ENCODE measurements around the gene DNHD1. TPM values are rescaled to one million over a fixed set of nuclear protein-coding genes. Genes with fewer than 3 reads are reported as not detected.

DNHD1 gene
- total RNA-seq, 1 experiment from 2014 or later, result 11.5 TPM

DNA sequence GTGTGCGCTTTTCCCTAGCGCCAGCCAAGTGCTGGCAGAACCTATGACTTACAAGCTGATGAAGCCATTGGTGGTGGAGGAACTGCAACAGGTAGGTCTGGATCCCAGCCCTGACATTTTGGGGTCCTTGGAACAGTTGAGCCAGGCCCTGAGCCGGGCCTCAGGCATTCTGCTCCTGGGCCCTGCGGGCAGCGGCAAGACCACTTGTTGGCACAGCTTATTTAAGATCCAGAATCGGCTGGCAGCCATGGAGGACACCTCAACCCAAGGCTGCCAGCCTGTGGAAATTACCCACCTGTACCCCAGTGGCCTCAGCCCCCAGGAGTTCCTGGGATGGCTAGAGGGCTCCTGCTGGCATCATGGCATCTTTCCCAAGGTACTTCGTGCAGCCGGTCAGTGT, 49.7 kb downstream of the DNHD1 start:
- Mint-ChIP-seq H3K4me3 (no peak overlapping the region), H3K27me3 (ENCODE audit: low read depth) (no peaks in the 10 kb centered on the region), H3K4me1 (no peaks in the 10 kb centered on the region), H3K27ac (no peak overlapping the region), H3K36me3 (no peaks in the 10 kb centered on the region), H3K9me3 (no peaks in the 10 kb centered on the region)
- TF ChIP-seq E2F5 (CRISPR knock-in tag; IDR thresholded peaks at IDR 0.05), result no peak
- TF ChIP-seq NR1H2 (CRISPR knock-in tag; IDR thresholded peaks at IDR 0.05), result no peak
- TF ChIP-seq EMX1 (CRISPR knock-in tag; IDR thresholded peaks at IDR 0.05), result no peak
- ATAC-seq, result no peak
- ChIA-PET POLR2A (no interaction called here), CTCF (interaction anchor here (3.2 kb wide), 1 partner anchor 15 kb away, joined by 13 read pairs; no protein-coding TSS in a partner anchor)
- DNase-seq (ENCODE audit: low spot score), result no peak

DNA sequence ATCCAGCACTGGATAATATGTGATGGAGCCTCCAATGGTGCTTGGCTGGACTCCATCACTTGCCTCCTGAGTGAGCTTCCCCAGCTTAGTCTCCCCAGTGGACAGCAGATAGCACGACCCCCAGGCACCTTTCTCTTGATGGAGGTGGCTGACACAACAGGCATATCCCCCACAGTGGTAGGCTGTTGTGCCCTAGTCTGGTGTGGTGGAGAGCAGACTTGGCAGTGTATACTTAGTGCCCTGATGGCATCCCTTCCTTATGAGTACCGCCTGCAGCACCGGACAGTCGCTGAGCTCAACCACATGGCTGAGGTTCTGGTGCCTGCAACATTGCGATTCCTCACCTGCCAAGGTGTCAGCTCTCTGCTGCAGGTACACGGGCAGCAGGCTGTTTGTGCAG, 50.1 kb downstream of the DNHD1 start:
- Mint-ChIP-seq H3K4me1 (no peaks in the 10 kb centered on the region), H3K9me3 (no peaks in the 10 kb centered on the region), H3K27ac (no peak overlapping the region), H3K36me3 (no peaks in the 10 kb centered on the region), H3K4me3 (no peak overlapping the region), H3K27me3 (ENCODE audit: low read depth) (no peaks in the 10 kb centered on the region)
- ATAC-seq (no peak), DNase-seq (ENCODE audit: low spot score) (no peak)
- no peak for TF ChIP-seq JAZF1 (CRISPR knock-in tag; IDR thresholded peaks at IDR 0.05)
- no peak for TF ChIP-seq SP1 (CRISPR knock-in tag; conservative IDR thresholded peaks at IDR 0.05)
- TF ChIP-seq ELF4 (CRISPR knock-in tag; IDR thresholded peaks at IDR 0.05; ENCODE audit: low read depth), result no peak
- TF ChIP-seq RORB (CRISPR knock-in tag; IDR thresholded peaks at IDR 0.05), result no peak
- TF ChIP-seq, protein P1, sequence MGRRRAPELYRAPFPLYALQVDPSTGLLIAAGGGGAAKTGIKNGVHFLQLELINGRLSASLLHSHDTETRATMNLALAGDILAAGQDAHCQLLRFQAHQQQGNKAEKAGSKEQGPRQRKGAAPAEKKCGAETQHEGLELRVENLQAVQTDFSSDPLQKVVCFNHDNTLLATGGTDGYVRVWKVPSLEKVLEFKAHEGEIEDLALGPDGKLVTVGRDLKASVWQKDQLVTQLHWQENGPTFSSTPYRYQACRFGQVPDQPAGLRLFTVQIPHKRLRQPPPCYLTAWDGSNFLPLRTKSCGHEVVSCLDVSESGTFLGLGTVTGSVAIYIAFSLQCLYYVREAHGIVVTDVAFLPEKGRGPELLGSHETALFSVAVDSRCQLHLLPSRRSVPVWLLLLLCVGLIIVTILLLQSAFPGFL (CRISPR knock-in tag; IDR thresholded peaks at IDR 0.05; ENCODE audit: borderline replicate concordance), result no peak
- TF ChIP-seq IRF1 (CRISPR knock-in tag; IDR thresholded peaks at IDR 0.05), result no peak
- TF ChIP-seq GTF2I (CRISPR knock-in tag; conservative IDR thresholded peaks at IDR 0.05), result no peak
- no peak for TF ChIP-seq SOX15 (CRISPR knock-in tag; IDR thresholded peaks at IDR 0.05)
- no peak for TF ChIP-seq TCF7 (CRISPR knock-in tag; IDR thresholded peaks at IDR 0.05; ENCODE audit: low read depth)
- no peak for TF ChIP-seq GRHL2 (CRISPR knock-in tag; IDR thresholded peaks at IDR 0.05; ENCODE audit: insufficient replicate concordance, severe bottlenecking)
- CTCF ChIA-PET, result interaction anchor here (1.0 to 3.2 kb wide), 2 partner anchors 16 kb away, joined by 3 to 13 read pairs; no protein-coding TSS in a partner anchor
- POLR2A ChIA-PET, result no interaction called here

DNA sequence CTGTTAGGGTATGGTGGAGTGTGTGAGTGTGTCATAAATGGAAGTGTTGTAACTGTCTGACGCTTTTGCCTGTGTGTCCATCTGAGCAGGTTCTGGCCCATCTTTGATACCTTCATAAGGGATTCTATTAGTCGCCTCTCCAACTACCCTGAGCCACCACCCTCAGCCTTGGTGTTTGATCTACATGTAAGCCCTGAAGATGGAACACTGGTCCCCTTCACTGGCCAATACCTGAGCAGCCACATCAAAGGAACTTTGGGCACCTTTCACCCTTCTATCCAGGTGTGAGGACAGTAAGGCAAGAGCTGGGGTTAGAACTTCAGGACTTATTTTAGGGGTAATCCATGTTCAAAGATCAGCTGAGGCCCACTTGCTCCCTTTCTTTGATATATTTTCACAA, 51.0 kb downstream of the DNHD1 start:
- Mint-ChIP-seq H3K4me3 (no peak overlapping the region), H3K4me1 (no peaks in the 10 kb centered on the region), H3K36me3 (no peaks in the 10 kb centered on the region), H3K27ac (no peak overlapping the region), H3K27me3 (ENCODE audit: low read depth) (no peaks in the 10 kb centered on the region), H3K9me3 (no peaks in the 10 kb centered on the region)
- ChIA-PET POLR2A (interaction anchor here (1.3 kb wide), 1 partner anchor 228 kb away, joined by 3 read pairs; the partner anchor contains the start of gene CAVIN3), CTCF (interaction anchor here (1.0 kb wide), 1 partner anchor 17 kb away, joined by 3 read pairs; no protein-coding TSS in a partner anchor)
- TF ChIP-seq MLX (CRISPR knock-in tag; IDR thresholded peaks at IDR 0.05), result no peak
- no peak for TF ChIP-seq PRRX2 (CRISPR knock-in tag; IDR thresholded peaks at IDR 0.05)
- TF ChIP-seq MAX (CRISPR knock-in tag; IDR thresholded peaks at IDR 0.05), result no peak
- ATAC-seq (no peak), DNase-seq (ENCODE audit: low spot score) (no peak)

GRCh38 chr11:6548641-6549040, 51.6 kb downstream of the DNHD1 start:
- CTCF ChIA-PET, result no interaction called here
- H3K4me3 Mint-ChIP-seq, result no peak overlapping the region
- H3K9me3 Mint-ChIP-seq, result no peaks in the 10 kb centered on the region
- H3K36me3 Mint-ChIP-seq, result no peaks in the 10 kb centered on the region
- no peaks in the 10 kb centered on the region for H3K4me1 Mint-ChIP-seq
- H3K27me3 Mint-ChIP-seq (ENCODE audit: low read depth), result no peaks in the 10 kb centered on the region
- DNase-seq (ENCODE audit: low spot score) (no peak), ATAC-seq (peak; percentile 55)
- TF ChIP-seq CTCF (IDR thresholded peaks at IDR 0.05) (no peak), MXD4 (CRISPR knock-in tag; IDR thresholded peaks at IDR 0.05; ENCODE audit: borderline replicate concordance) (no peak), ZNF416 (CRISPR knock-in tag; IDR thresholded peaks at IDR 0.05) (no peak), ZNF138 (CRISPR knock-in tag; conservative IDR thresholded peaks at IDR 0.05) (no peak), NFYB (CRISPR knock-in tag; conservative IDR thresholded peaks at IDR 0.05; ENCODE audit: low read depth) (no peak), RELA (CRISPR knock-in tag; IDR thresholded peaks at IDR 0.05; ENCODE audit: borderline replicate concordance) (no peak)
- no peak overlapping the region for H3K27ac Mint-ChIP-seq
- POLR2A ChIA-PET, result interaction anchor here (1.3 kb wide), 1 partner anchor 229 kb away, joined by 3 read pairs; the partner anchor contains the start of gene CAVIN3
